ENCODE measurements around the gene SLC6A15. TPM values are rescaled to one million over a fixed set of nuclear protein-coding genes. Genes with fewer than 3 reads are reported as not detected.

Gene SLC6A15
- total and polyA plus RNA-seq, 9 of the 15 experiments (the other 6 are each of a cell fraction or from before 2014, with no cell fraction given), result not detected

DNA sequence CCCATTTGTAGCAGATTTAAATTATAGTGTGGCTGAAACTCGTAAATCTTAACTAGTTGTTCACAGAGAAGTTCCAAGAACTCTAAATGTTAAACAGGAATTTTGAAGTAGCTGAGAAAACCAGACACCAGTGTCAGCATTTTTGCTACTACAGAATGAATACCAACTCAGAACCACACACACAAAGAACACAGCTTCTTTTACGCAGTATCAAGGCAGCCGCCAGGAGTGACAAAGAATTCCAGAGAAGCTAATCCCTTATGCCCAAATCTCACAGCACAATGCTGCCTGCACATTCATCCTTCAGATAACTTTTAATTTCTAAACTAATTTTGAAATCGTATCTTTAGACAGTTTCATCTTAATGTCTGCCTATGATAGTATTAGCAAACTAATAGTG is 37.4 kb downstream of the SLC6A15 start:
- Histone ChIP-seq H4K20me1 (replicated peaks; ENCODE audit: control insufficient read depth, insufficient read depth, low read length) (no peaks in the 10 kb centered on the region), H3K27me3 (ENCODE audit: control insufficient read depth in 2 of 2, insufficient read depth in 2 of 2, low read length in 2 of 2) (no peaks in the 10 kb centered on the region), H2AFZ (ENCODE audit: low read depth, low read length) (no peak overlapping the region), H3K4me2 (ENCODE audit: insufficient read depth, low read length) (no peak overlapping the region), H3K9me3 (replicated peaks; ENCODE audit: control insufficient read depth, insufficient read depth, low read depth, low read length) (no peaks in the 10 kb centered on the region), H3K79me2 (ENCODE audit: control insufficient read depth, insufficient read depth, low read length) (no peaks in the 10 kb centered on the region), H3K9me1 (ENCODE audit: control insufficient read depth, insufficient read depth, low read length) (no peaks in the 10 kb centered on the region), H3K27ac (ENCODE audit: extremely low read depth, low read depth, low read length) (no peak overlapping the region), H3K4me3 (no peak overlapping the region), H3K9ac (ENCODE audit: insufficient read depth in 1 of 2, low read depth in 2 of 2, low read length in 2 of 2) (no peak overlapping the region), H3K36me3 (ENCODE audit: control insufficient read depth, insufficient read depth, low read length) (no peaks in the 10 kb centered on the region), H3K4me1 (replicated peaks in 1 of 2; ENCODE audit: control insufficient read depth in 2 of 2, insufficient read depth in 2 of 2, low read length in 2 of 2) (no peaks in the 10 kb centered on the region)
- ATAC-seq, result no peak
- intact Hi-C loops (cut with micrococcal nuclease) (loop anchor here (1.0 kb wide), 1 partner anchor 154 kb away; no protein-coding TSS in a partner anchor), in situ Hi-C loops (cut with MboI) (no loop called here)
- CTCF ChIA-PET (ENCODE audit: low intra/inter-chr PET ratio), result interaction anchor here (0.8 kb wide), 1 partner anchor 155 kb away, joined by 3 read pairs; no protein-coding TSS in a partner anchor
- no TSS peak for BruUV-seq (replicated peaks)
- DNase-seq (ENCODE audit: extremely low read depth in 1 of 4, low spot score in 3 of 4), result no peak
- 0% methylated on average over 4 of the region's 4 CpGs for WGBS (ENCODE audit: insufficient coverage, low coverage, missing lambda C conversion rate)
- POLR2A ChIA-PET, result no interaction called here
- no peak for FAIRE-seq
- TF ChIP-seq, protein P1, sequence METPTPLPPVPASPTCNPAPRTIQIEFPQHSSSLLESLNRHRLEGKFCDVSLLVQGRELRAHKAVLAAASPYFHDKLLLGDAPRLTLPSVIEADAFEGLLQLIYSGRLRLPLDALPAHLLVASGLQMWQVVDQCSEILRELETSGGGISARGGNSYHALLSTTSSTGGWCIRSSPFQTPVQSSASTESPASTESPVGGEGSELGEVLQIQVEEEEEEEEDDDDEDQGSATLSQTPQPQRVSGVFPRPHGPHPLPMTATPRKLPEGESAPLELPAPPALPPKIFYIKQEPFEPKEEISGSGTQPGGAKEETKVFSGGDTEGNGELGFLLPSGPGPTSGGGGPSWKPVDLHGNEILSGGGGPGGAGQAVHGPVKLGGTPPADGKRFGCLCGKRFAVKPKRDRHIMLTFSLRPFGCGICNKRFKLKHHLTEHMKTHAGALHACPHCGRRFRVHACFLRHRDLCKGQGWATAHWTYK (CRISPR knock-in tag; IDR thresholded peaks at IDR 0.05), result no peak
- no peak for TF ChIP-seq SOX6 (IDR thresholded peaks at IDR 0.05)
- no peak for TF ChIP-seq ZNF507 (tag; conservative IDR thresholded peaks at IDR 0.05)
- TF ChIP-seq, protein P2, sequence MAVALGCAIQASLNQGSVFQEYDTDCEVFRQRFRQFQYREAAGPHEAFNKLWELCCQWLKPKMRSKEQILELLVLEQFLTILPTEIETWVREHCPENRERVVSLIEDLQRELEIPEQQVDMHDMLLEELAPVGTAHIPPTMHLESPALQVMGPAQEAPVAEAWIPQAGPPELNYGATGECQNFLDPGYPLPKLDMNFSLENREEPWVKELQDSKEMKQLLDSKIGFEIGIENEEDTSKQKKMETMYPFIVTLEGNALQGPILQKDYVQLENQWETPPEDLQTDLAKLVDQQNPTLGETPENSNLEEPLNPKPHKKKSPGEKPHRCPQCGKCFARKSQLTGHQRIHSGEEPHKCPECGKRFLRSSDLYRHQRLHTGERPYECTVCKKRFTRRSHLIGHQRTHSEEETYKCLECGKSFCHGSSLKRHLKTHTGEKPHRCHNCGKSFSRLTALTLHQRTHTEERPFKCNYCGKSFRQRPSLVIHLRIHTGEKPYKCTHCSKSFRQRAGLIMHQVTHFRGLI (CRISPR knock-in tag; IDR thresholded peaks at IDR 0.05), result no peak
- no peak for TF ChIP-seq CEBPG (CRISPR knock-in tag; IDR thresholded peaks at IDR 0.05)
- TF ChIP-seq CEBPG (tag; conservative IDR thresholded peaks at IDR 0.05 in 1 of 2, IDR thresholded peaks at IDR 0.05 in 1 of 2), result no peak
- TF ChIP-seq NFRKB (IDR thresholded peaks at IDR 0.05; ENCODE audit: low read depth), result no peak
- TF ChIP-seq, protein P3, sequence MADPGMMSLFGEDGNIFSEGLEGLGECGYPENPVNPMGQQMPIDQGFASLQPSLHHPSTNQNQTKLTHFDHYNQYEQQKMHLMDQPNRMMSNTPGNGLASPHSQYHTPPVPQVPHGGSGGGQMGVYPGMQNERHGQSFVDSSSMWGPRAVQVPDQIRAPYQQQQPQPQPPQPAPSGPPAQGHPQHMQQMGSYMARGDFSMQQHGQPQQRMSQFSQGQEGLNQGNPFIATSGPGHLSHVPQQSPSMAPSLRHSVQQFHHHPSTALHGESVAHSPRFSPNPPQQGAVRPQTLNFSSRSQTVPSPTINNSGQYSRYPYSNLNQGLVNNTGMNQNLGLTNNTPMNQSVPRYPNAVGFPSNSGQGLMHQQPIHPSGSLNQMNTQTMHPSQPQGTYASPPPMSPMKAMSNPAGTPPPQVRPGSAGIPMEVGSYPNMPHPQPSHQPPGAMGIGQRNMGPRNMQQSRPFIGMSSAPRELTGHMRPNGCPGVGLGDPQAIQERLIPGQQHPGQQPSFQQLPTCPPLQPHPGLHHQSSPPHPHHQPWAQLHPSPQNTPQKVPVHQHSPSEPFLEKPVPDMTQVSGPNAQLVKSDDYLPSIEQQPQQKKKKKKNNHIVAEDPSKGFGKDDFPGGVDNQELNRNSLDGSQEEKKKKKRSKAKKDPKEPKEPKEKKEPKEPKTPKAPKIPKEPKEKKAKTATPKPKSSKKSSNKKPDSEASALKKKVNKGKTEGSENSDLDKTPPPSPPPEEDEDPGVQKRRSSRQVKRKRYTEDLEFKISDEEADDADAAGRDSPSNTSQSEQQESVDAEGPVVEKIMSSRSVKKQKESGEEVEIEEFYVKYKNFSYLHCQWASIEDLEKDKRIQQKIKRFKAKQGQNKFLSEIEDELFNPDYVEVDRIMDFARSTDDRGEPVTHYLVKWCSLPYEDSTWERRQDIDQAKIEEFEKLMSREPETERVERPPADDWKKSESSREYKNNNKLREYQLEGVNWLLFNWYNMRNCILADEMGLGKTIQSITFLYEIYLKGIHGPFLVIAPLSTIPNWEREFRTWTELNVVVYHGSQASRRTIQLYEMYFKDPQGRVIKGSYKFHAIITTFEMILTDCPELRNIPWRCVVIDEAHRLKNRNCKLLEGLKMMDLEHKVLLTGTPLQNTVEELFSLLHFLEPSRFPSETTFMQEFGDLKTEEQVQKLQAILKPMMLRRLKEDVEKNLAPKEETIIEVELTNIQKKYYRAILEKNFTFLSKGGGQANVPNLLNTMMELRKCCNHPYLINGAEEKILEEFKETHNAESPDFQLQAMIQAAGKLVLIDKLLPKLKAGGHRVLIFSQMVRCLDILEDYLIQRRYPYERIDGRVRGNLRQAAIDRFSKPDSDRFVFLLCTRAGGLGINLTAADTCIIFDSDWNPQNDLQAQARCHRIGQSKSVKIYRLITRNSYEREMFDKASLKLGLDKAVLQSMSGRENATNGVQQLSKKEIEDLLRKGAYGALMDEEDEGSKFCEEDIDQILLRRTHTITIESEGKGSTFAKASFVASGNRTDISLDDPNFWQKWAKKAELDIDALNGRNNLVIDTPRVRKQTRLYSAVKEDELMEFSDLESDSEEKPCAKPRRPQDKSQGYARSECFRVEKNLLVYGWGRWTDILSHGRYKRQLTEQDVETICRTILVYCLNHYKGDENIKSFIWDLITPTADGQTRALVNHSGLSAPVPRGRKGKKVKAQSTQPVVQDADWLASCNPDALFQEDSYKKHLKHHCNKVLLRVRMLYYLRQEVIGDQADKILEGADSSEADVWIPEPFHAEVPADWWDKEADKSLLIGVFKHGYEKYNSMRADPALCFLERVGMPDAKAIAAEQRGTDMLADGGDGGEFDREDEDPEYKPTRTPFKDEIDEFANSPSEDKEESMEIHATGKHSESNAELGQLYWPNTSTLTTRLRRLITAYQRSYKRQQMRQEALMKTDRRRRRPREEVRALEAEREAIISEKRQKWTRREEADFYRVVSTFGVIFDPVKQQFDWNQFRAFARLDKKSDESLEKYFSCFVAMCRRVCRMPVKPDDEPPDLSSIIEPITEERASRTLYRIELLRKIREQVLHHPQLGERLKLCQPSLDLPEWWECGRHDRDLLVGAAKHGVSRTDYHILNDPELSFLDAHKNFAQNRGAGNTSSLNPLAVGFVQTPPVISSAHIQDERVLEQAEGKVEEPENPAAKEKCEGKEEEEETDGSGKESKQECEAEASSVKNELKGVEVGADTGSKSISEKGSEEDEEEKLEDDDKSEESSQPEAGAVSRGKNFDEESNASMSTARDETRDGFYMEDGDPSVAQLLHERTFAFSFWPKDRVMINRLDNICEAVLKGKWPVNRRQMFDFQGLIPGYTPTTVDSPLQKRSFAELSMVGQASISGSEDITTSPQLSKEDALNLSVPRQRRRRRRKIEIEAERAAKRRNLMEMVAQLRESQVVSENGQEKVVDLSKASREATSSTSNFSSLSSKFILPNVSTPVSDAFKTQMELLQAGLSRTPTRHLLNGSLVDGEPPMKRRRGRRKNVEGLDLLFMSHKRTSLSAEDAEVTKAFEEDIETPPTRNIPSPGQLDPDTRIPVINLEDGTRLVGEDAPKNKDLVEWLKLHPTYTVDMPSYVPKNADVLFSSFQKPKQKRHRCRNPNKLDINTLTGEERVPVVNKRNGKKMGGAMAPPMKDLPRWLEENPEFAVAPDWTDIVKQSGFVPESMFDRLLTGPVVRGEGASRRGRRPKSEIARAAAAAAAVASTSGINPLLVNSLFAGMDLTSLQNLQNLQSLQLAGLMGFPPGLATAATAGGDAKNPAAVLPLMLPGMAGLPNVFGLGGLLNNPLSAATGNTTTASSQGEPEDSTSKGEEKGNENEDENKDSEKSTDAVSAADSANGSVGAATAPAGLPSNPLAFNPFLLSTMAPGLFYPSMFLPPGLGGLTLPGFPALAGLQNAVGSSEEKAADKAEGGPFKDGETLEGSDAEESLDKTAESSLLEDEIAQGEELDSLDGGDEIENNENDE (IDR thresholded peaks at IDR 0.05; ENCODE audit: low read depth, low read length), result no peak
- TF ChIP-seq LEF1 (IDR thresholded peaks at IDR 0.05), result no peak

Measured in K562 (cell line).